PC-9 (cell line): ENCODE results near the gene STAMBP. TPM values are rescaled to one million over a fixed set of nuclear protein-coding genes. Genes with fewer than 3 reads are reported as not detected.

Experiments used
- BruUV-seq: library from RNA; stranded (reverse); fragments of 400-500 nt; replicated peaks from 2 replicates; lab custom pipeline; 2021; lab: Mats Ljungman, UMichigan
- CTCF ChIA-PET: fragments of 300-600 bp; sonication (Branson Sonifier 250); formaldehyde crosslinking; loops from one replicate; lab custom pipeline; 2022; ENCODE audit warnings: antibody characterized with exemption; lab: Charles Lee
- POLR2A ChIA-PET: fragments of 300-600 bp; sonication (Branson Sonifier 250); formaldehyde crosslinking; loops from one replicate; lab custom pipeline; 2022; ENCODE audit warnings: antibody characterized with exemption; ENCODE audit not compliant: unreplicated experiment; lab: Charles Lee
- DNase-seq, 2 experiments: peaks; one replicate each; pipeline versions ENCODE4 v3.0.0 to v3.0.0-alpha.2; 2015 to 2022; ENCODE audit warnings: mixed read lengths in 1 of 2
- H2AFZ ChIP-seq: fragments of 200-600 bp; sonication (generic); 2 replicates; pipeline ENCODE4 v1.8.1; 2017; ENCODE audit warnings: antibody characterized with exemption
- H3F3A ChIP-seq: fragments of 200-600 bp; sonication (generic); 2 replicates; pipeline ENCODE4 v1.8.1; 2017; ENCODE audit warnings: antibody characterized with exemption, mild to moderate bottlenecking, low read depth; ENCODE audit not compliant: insufficient read depth
- H3K27ac ChIP-seq: fragments of 200-600 bp; sonication (generic); 2 replicates; pipeline ENCODE4 v1.6.1; 2016; ENCODE audit warnings: mixed run types
- H3K27me3 ChIP-seq: fragments of 200-600 bp; sonication (generic); 2 replicates; pipeline ENCODE4 v1.6.1; 2016; ENCODE audit warnings: low read depth, mixed run types; ENCODE audit not compliant: insufficient read depth
- H3K36me3 ChIP-seq: fragments of 200-600 bp; sonication (generic); 2 replicates; pipeline ENCODE4 v1.6.1; 2016; ENCODE audit warnings: low read depth, mixed run types
- H3K4me1 ChIP-seq: fragments of 200-600 bp; sonication (generic); replicated peaks from 2 replicates; pipeline ENCODE4 v1.6.1; 2016; ENCODE audit warnings: mixed run types; ENCODE audit not compliant: insufficient read depth
- H3K4me2 ChIP-seq: fragments of 200-600 bp; sonication (generic); 2 replicates; pipeline ENCODE4 v1.6.1; 2017; ENCODE audit warnings: mixed run types
- H3K4me3 ChIP-seq: fragments of 200-600 bp; sonication (generic); 2 replicates; pipeline ENCODE4 v1.6.1; 2016; ENCODE audit warnings: mixed run types
- H3K79me2 ChIP-seq: fragments of 200-600 bp; sonication (generic); 2 replicates; pipeline ENCODE4 v1.6.1; 2017; ENCODE audit warnings: low read depth, mixed run types
- H3K9me2 ChIP-seq: fragments of 200-600 bp; sonication (generic); 2 replicates; pipeline ENCODE4 v1.8.1; 2017; ENCODE audit warnings: mild to moderate bottlenecking; ENCODE audit not compliant: insufficient read depth
- H3K9me3 ChIP-seq: fragments of 200-600 bp; sonication (generic); 2 replicates; pipeline ENCODE4 v1.8.1; 2016; ENCODE audit warnings: low read depth; ENCODE audit not compliant: insufficient read depth
- H4K20me1 ChIP-seq: fragments of 200-600 bp; sonication (generic); 2 replicates; pipeline ENCODE4 v1.8.1; 2017; ENCODE audit not compliant: insufficient read depth
- CTCF ChIP-seq: fragments of 200-600 bp; sonication (generic); conservative IDR thresholded peaks from 2 replicates; pipeline ENCODE4 v1.6.1; 2017; ENCODE audit warnings: mixed run types, antibody characterized with exemption, mild to moderate bottlenecking, moderate library complexity
- EZH2 ChIP-seq: fragments of 200-600 bp; sonication (generic); IDR thresholded peaks from 2 replicates; pipeline ENCODE4 v1.8.0; 2017; ENCODE audit warnings: antibody characterized with exemption, low read depth
- intact Hi-C: fragments of 100-400 bp; cut with micrococcal nuclease; formaldehyde crosslinking; loops from one replicate; pipeline ENCODE4 v1.10.0; 2022; ENCODE audit not compliant: unreplicated experiment
- total RNA-seq: library from RNA; stranded (reverse); gene quantifications from 2 replicates; pipeline ENCODE4 v1.2.3, GENCODE V29; 2021

STAMBP gene
- total RNA-seq, 1 experiment from 2014 or later: 52.2 TPM

- peaks cover 10% of the 10 kb centered on the region; the same call in 1 of the 2 replicates for H3K4me1 ChIP-seq
- no peak overlapping the region for H2AFZ ChIP-seq
- intact Hi-C loops: no loop called here
- no peak overlapping the region for H3K4me3 ChIP-seq
- no TSS peak for BruUV-seq
- TF ChIP-seq CTCF (no peak), EZH2 (no peak)
- H3K4me2 ChIP-seq: 0 out of 2 replicates have a peak overlapping the region, but pooled peaks have one; percentile 2
- H3K36me3 ChIP-seq: no peaks in the 10 kb centered on the region
- H3K79me2 ChIP-seq: no peaks in the 10 kb centered on the region
- ChIA-PET CTCF (interaction anchor here (0.5 to 0.9 kb wide), 2 partner anchors 328 to 350 kb away, joined by 3 to 4 read pairs; no protein-coding TSS in a partner anchor), POLR2A (interaction anchor here (0.6 kb wide), 1 partner anchor 104 kb away, joined by 4 read pairs; the partner anchor contains the start of gene DGUOK)
- no peaks in the 10 kb centered on the region; the same call in 1 of the 2 replicates for H3K9me2 ChIP-seq
- H3K27me3 ChIP-seq: no peaks in the 10 kb centered on the region
- no peaks in the 10 kb centered on the region for H3F3A ChIP-seq
- no peaks in the 10 kb centered on the region for H3K9me3 ChIP-seq
- peak in 1 of 2 experiments; percentile 68 for DNase-seq
- no peaks in the 10 kb centered on the region for H4K20me1 ChIP-seq
- no peak overlapping the region for H3K27ac ChIP-seq
These were observed 5.3 kb upstream of the STAMBP start for GRCh38 chr2:73823416-73823815.

GRCh38 chr2:73823916-73824523, 4.7 kb upstream of the STAMBP start:
- no peaks in the 10 kb centered on the region for H3K9me3 ChIP-seq
- no peak overlapping the region for H3K4me3 ChIP-seq
- TF ChIP-seq EZH2: no peak
- peak; percentile 94 for TF ChIP-seq CTCF
- no peak overlapping the region for H3K4me2 ChIP-seq
- no peaks in the 10 kb centered on the region for H3K27me3 ChIP-seq
- H3K4me1 ChIP-seq: peaks cover 10% of the 10 kb centered on the region; the same call in 1 of the 2 replicates
- H3K9me2 ChIP-seq: no peaks in the 10 kb centered on the region; the same call in 1 of the 2 replicates
- H3K79me2 ChIP-seq: peaks cover under 1% of the 10 kb centered on the region
- H3K27ac ChIP-seq: no peak overlapping the region
- no peaks in the 10 kb centered on the region for H4K20me1 ChIP-seq
- no peaks in the 10 kb centered on the region for H3K36me3 ChIP-seq
- ChIA-PET CTCF (interaction anchor here (0.9 kb wide), 1 partner anchor 328 kb away, joined by 3 read pairs; no protein-coding TSS in a partner anchor), POLR2A (interaction anchor here (0.6 kb wide), 1 partner anchor 103 kb away, joined by 4 read pairs; the partner anchor contains the start of gene DGUOK)
- no peaks in the 10 kb centered on the region for H3F3A ChIP-seq
- BruUV-seq: no TSS peak
- DNase-seq: peak in 1 of 2 experiments; percentile 49
- intact Hi-C loops: loop anchor here (1.0 kb wide), 3 partner anchors 257 to 437 kb away; no protein-coding TSS in a partner anchor
- H2AFZ ChIP-seq: no peak overlapping the region

GRCh38 chr2:73825408-73825807, 3.4 kb upstream of the STAMBP start:
- no peak overlapping the region for H3K27ac ChIP-seq
- H3K36me3 ChIP-seq: no peaks in the 10 kb centered on the region
- H3K27me3 ChIP-seq: no peaks in the 10 kb centered on the region
- DNase-seq: no peak
- H2AFZ ChIP-seq: no peak overlapping the region
- intact Hi-C loops: no loop called here
- H3K9me2 ChIP-seq: no peaks in the 10 kb centered on the region
- H3K4me2 ChIP-seq: no peak overlapping the region
- CTCF ChIA-PET: interaction anchor here (0.7 kb wide), 1 partner anchor 251 kb away, joined by 3 read pairs; no protein-coding TSS in a partner anchor
- no peak for TF ChIP-seq EZH2
- TF ChIP-seq CTCF: no peak
- H3K4me3 ChIP-seq: no peak overlapping the region
- H4K20me1 ChIP-seq: no peaks in the 10 kb centered on the region
- peaks cover 19% of the 10 kb centered on the region for H3K4me1 ChIP-seq
- H3K79me2 ChIP-seq: peaks cover 15% of the 10 kb centered on the region
- no TSS peak for BruUV-seq
- POLR2A ChIA-PET: no interaction called here
- no peaks in the 10 kb centered on the region for H3K9me3 ChIP-seq
- 0 out of 2 replicates have a peak, but pooled peaks cover 8% of the 10 kb centered on the region for H3F3A ChIP-seq
